Right cardiac atrium (tissue), 5 donors: ENCODE measurements around the gene COX8C. TPM values are rescaled to one million over a fixed set of nuclear protein-coding genes. Genes with fewer than 3 reads are reported as not detected.
"Not testable (repeated sequence)": the region's sequence is repeated elsewhere in the genome, so short reads cannot be mapped to it uniquely, and the experiment has no call there.

Source experiments
- ATAC-seq, 2 donors: fragments of 200-7000 bp; cut with Tn5 transposase; one replicate each; pipeline versions ENCODE4 v1.8.0 to v1.9.1; 2020; ENCODE audit warnings: moderate library complexity in 2 of 2, mild to moderate bottlenecking in 1 of 2
- DNase-seq, 3 donors: peaks; one replicate each; pipeline ENCODE4 v3.0.0-alpha.2; 2020
- H3K27ac ChIP-seq: one replicate; pipeline ENCODE4 v1.5.1; 2013; ENCODE audit warnings: mild to moderate bottlenecking, low read length, control low read depth, moderate library complexity
- H3K27me3 ChIP-seq: one replicate; pipeline ENCODE4 v1.6.1; 2013; ENCODE audit not compliant: control insufficient read depth, insufficient read depth
- H3K4me1 ChIP-seq: one replicate; pipeline ENCODE4 v1.6.1; 2013; ENCODE audit warnings: low read length; ENCODE audit not compliant: control insufficient read depth, insufficient read depth
- H3K4me3 ChIP-seq: one replicate; pipeline ENCODE4 v1.5.1; 2013; ENCODE audit warnings: low read length, control low read depth
- H3K9me3 ChIP-seq: one replicate; pipeline ENCODE4 v1.6.1; 2013; ENCODE audit warnings: low read length; ENCODE audit not compliant: control insufficient read depth
- WGBS: extraction: QIAGEN DNeasy Blood & Tissue Kit; methylation state at CpG from one replicate; pipeline ENCODE4 v1.1.7; 2013; 5-methylcytosine and 5-hydroxymethylcytosine counted together
- intact Hi-C, 4 donors: fragments of 100-400 bp; cut with DNase I; formaldehyde crosslinking; loops; one replicate each; pipeline versions ENCODE4 v1.11.0 to v1.14.0; 2022 to 2023
- polyA plus RNA-seq: library from polyadenylated mRNA; stranded (reverse); fragments of 200-250 nt; gene quantifications from one replicate; pipeline ENCODE4 v1.2.3, GENCODE V29; 2013
- total RNA-seq, 4 donors: library from RNA; stranded (reverse); fragmentation: NEBNext Ultra II Directional; extraction: Animal tissue kit (Norgen Biotek cat#: 25700); gene quantifications; one replicate each; pipeline ENCODE4 v1.2.1, GENCODE V29; 2021
- donor health status: healthy with polysubstance abuse.
- donor health status: DM: no; HTN: yes; CAD: no.
- donor health status: DM: no; HTN: no; CAD: no.
- donor health status: DM: no; HTN: yes; CAD: no; lungs with severe emphysema.
- donor health status: DM: yes; HTN: yes; CAD: no.

COX8C gene
- total and polyA plus RNA-seq, 5 donors, result 0.32 to 1.1 TPM; not detected in 3

DNA sequence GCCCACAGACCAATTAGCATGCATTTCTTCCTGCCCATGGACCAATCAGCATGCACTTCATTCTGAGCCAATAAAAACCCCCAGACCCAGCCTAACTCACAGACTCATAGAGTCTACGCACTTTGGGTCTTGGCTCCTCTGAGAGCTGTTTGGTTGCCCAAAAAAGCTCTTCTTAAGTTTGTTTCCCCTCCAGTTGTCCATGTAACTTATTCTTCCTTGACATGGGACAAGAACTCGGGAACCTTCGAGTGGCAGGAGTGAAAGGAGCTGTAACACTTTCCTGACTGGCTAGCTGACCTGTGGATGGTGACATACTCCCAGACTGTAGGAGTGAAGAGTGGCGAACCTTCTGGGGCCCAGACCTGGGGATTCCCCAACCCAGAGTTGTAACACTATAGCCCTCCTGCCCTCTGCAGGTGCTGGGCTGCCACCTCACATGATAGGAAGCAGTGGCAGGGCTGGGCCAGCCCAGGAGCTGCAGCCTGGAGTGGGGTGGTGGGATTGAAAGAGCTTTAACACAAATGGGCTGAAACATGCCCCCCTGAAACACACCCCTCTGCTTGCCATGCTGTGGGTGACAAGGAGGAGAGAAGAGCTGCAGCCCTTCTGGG is 9.7 kb upstream of the COX8C start:
- Histone ChIP-seq H3K4me1 (no peaks in the 10 kb centered on the region), H3K9me3 (no peaks in the 10 kb centered on the region), H3K4me3 (no peak overlapping the region), H3K27ac (no peak overlapping the region), H3K27me3 (no peaks in the 10 kb centered on the region)
- intact Hi-C loops, result no loop called here
- WGBS, result 97% methylated on average over 4 of the region's 4 CpGs
- no peak for ATAC-seq
- DNase-seq, result no peak

DNA sequence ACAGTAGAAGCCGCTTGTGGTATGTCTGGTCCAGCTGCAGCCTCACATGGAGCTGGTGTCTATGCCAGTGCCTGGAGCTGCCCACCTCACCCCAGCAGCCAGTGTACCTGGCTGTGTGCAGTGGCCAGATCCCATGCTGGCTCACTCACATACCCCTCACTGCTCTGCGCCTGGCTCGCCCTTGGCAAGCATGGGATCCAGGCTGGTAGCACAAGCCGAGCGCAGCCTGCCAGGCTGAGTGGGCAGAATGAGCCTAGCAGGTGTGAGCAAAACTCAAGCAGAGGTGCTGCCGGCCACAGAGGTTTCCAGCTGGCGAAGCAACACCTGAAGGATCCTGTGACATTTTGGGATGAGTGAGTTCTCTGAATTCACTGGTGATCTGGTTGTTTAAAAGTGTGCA is 9.1 kb upstream of the COX8C start:
- Histone ChIP-seq H3K9me3 (no peaks in the 10 kb centered on the region), H3K27ac (no peak overlapping the region), H3K4me1 (no peaks in the 10 kb centered on the region), H3K4me3 (no peak overlapping the region), H3K27me3 (no peaks in the 10 kb centered on the region)
- DNase-seq (no peak), ATAC-seq (no peak)
- 98% methylated on average over 7 of the region's 7 CpGs for WGBS
- intact Hi-C loops, result no loop called here

- no peak for DNase-seq
- Histone ChIP-seq H3K9me3 (no peaks in the 10 kb centered on the region), H3K27me3 (no peaks in the 10 kb centered on the region), H3K27ac (no peak overlapping the region), H3K4me1 (no peaks in the 10 kb centered on the region), H3K4me3 (no peak overlapping the region)
- WGBS, result 71% methylated on average over 1 of the region's 1 CpG
- intact Hi-C loops, result no loop called here
- no peak for ATAC-seq
These were observed 3.7 kb upstream of the COX8C start for GRCh38 chr14:93343266-93343665.

GRCh38 chr14:93343797-93344196 is 3.2 kb upstream of the COX8C start:
- DNase-seq, result no peak
- no peaks in the 10 kb centered on the region for H3K27me3 ChIP-seq
- no peak overlapping the region for H3K4me3 ChIP-seq
- WGBS, result 75% methylated on average over 2 of the region's 2 CpGs
- H3K27ac ChIP-seq, result no peak overlapping the region
- no peaks in the 10 kb centered on the region for H3K4me1 ChIP-seq
- intact Hi-C loops, result no loop called here
- H3K9me3 ChIP-seq, result no peaks in the 10 kb centered on the region
- ATAC-seq, result no peak

GRCh38 chr14:93347850-93348249 is 868 bp downstream of the COX8C start:
- WGBS, result 81% methylated on average over 8 of the region's 8 CpGs
- Histone ChIP-seq H3K27me3 (no peaks in the 10 kb centered on the region), H3K9me3 (no peaks in the 10 kb centered on the region), H3K4me3 (no peak overlapping the region), H3K4me1 (no peaks in the 10 kb centered on the region), H3K27ac (no peak overlapping the region)
- DNase-seq (no peak), ATAC-seq (no peak)
- intact Hi-C loops, result no loop called here

- no peaks in the 10 kb centered on the region for H3K4me1 ChIP-seq
- no peak overlapping the region for H3K27ac ChIP-seq
- intact Hi-C loops, result no loop called here
- ATAC-seq (no peak), DNase-seq (no peak)
- WGBS, result 72% methylated on average over 5 of the region's 5 CpGs
- no peaks in the 10 kb centered on the region for H3K9me3 ChIP-seq
- no peak overlapping the region for H3K4me3 ChIP-seq
- H3K27me3 ChIP-seq, result no peaks in the 10 kb centered on the region
These were observed 1.3 kb downstream of the COX8C start for GRCh38 chr14:93348292-93348691.

DNA sequence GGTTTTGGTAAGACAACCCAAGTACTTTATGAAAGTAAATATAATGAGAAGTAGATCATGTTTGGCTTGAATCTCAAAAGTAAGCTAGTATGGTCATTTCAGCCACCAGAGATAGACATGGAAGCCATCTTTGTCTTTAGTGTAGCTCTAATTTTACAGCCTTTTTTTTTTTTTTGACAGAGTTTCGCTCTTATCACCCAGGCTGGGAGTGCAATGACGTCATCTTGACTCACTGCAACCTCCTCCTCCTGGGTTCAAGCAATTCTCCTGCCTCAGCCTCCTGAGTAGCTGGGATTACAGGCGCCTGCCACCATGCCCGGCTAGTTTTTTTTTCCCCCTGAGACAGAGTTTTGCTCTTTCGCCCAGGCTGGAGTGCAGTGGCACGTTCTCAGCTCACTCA is 7.9 kb downstream of the COX8C start:
- ATAC-seq, H3K27me3 ChIP-seq, H3K9me3 ChIP-seq, H3K4me1 ChIP-seq, DNase-seq, H3K27ac ChIP-seq, intact Hi-C loops, H3K4me3 ChIP-seq: not testable (repeated sequence)
- WGBS, result 74% methylated on average over 6 of the region's 6 CpGs

GRCh38 chr14:93368996-93369712 is 22.2 kb downstream of the COX8C start:
- 71% methylated on average over 5 of the region's 5 CpGs for WGBS
- DNase-seq, result no peak
- Histone ChIP-seq H3K9me3 (no peaks in the 10 kb centered on the region), H3K4me1 (no peaks in the 10 kb centered on the region), H3K27ac (no peak overlapping the region), H3K4me3 (no peak overlapping the region), H3K27me3 (no peaks in the 10 kb centered on the region)
- intact Hi-C loops, result no loop called here
- ATAC-seq, result no peak

- intact Hi-C loops, result no loop called here
- Histone ChIP-seq H3K9me3 (no peaks in the 10 kb centered on the region), H3K27ac (no peak overlapping the region), H3K4me1 (no peaks in the 10 kb centered on the region), H3K4me3 (no peak overlapping the region), H3K27me3 (no peaks in the 10 kb centered on the region)
- 71% methylated on average over 4 of the region's 4 CpGs for WGBS
- DNase-seq (no peak), ATAC-seq (no peak)
These were observed 22.8 kb downstream of the COX8C start for GRCh38 chr14:93369713-93370266.

- H3K4me1 ChIP-seq, result no peaks in the 10 kb centered on the region
- H3K4me3 ChIP-seq, result no peak overlapping the region
- no peak overlapping the region for H3K27ac ChIP-seq
- H3K9me3 ChIP-seq, result no peaks in the 10 kb centered on the region
- WGBS, result 79% methylated on average over 6 of the region's 6 CpGs
- intact Hi-C loops, result no loop called here
- H3K27me3 ChIP-seq, result no peaks in the 10 kb centered on the region
- ATAC-seq (no peak), DNase-seq (no peak)
These were observed 28.7 kb downstream of the COX8C start for GRCh38 chr14:93375673-93376156.

DNA sequence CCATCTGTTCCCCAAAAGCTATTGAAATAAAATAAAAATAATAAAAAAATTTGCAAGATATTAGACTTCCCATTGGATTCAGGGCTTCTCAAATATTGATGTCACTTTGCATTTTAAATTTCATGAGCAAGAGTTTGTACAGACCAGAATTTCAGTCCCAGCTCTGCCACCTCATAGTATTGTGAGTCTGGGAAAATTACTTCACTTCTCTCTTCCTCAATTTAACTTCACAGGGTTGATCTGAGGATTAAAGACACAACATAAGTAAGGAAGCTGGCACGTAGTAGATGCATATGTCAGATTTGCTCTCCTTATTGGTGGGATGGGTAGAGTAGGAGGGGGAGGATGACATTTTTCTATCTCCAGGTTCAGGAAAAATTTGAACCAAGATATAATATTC is 32.8 kb downstream of the COX8C start:
- intact Hi-C loops, result no loop called here
- DNase-seq, result no peak
- no peak overlapping the region for H3K27ac ChIP-seq
- H3K9me3 ChIP-seq, result no peaks in the 10 kb centered on the region
- H3K27me3 ChIP-seq, result no peaks in the 10 kb centered on the region
- ATAC-seq, result no peak
- no peaks in the 10 kb centered on the region for H3K4me1 ChIP-seq
- no peak overlapping the region for H3K4me3 ChIP-seq
- WGBS, result 58% methylated on average over 1 of the region's 1 CpG
